Fibroblast of skin of back (primary cell): Measurements from ENCODE around the gene LIPN. TPM values are rescaled to one million over a fixed set of nuclear protein-coding genes. Genes with fewer than 3 reads are reported as not detected.
A peak's percentile ranks its signal among the peaks of the same experiment; 100 is the strongest.
"Not testable (repeated sequence)": the region's sequence is repeated elsewhere in the genome, so short reads cannot be mapped to it uniquely, and the experiment has no call there.

ENCODE experiments used
- DNase-seq: peaks from one replicate; pipeline ENCODE4 v3.0.0-alpha.2; 2013
- polyA plus RNA-seq, 2 experiments: library from polyadenylated mRNA; unstranded; fragments of 120-200 nt; gene quantifications; one replicate each; pipeline ENCODE4 v1.2.1, GENCODE V29; 2013; ENCODE audit not compliant: insufficient read length in 2 of 2

The LIPN gene, protein sequence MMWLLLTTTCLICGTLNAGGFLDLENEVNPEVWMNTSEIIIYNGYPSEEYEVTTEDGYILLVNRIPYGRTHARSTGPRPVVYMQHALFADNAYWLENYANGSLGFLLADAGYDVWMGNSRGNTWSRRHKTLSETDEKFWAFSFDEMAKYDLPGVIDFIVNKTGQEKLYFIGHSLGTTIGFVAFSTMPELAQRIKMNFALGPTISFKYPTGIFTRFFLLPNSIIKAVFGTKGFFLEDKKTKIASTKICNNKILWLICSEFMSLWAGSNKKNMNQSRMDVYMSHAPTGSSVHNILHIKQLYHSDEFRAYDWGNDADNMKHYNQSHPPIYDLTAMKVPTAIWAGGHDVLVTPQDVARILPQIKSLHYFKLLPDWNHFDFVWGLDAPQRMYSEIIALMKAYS
- not detected for polyA plus RNA-seq (2013, experiment 1 of 2; ENCODE audit: insufficient read length)
- not detected for polyA plus RNA-seq (2013, experiment 2 of 2; ENCODE audit: insufficient read length)

DNA sequence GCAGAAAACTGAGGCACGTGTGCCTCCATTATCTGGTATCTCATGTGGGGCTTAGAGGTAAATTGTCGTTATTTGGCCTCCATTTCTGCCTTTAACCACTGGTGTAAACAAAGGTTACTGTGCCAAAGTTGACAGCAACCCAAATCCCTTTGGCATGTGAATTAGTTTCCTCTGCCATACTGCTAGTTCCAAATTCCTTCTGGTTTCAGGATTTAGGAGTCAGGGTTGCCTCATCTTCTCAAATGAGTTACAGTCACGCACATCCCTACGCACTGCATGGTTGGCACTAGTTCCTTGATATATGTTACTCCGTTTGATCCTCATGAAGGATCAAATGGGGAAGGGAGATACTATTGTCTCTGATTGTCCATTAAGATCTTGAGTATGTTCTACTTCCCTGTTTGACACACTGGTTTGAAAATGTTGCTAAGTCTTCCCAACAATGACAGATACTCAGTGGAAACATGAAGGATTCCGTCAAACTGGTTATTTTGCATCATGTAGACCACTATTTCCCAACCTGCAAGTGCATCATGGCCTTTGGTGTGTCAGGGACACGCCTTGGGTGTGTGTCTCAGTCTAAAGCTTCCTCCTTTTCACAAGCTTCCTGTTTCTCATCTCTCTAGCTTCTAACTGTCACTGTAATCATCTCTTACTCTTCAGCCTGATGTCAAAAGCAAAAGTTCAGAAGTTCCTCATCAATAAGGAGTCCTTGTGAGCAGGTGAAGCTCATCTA lies at the start of gene LIPN:
Gene LIPN (plus strand): TSS at position 655 of the 736 bp plus-strand sequence. CDS start 1,386 bp downstream, outside the sequence.
- DNase-seq = no peak

DNA sequence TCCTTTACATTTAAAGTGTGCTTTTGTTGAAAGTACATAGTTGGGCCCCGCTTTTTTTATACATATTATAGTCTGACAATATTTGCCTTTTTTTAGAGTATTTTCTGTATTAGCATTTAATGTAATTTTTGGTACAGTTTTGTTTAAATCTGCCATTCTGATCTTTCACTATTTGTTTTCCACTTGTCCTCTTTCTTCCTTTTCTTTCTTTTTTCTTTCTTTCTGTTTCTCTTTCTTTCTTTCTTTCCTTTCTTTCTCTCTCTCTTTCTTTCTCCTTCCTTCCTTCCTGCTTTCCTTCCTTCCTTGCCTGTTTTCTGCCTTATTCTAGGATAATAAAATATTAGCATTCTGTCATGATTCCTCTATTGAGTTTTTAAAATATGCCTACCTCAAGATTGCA lies 44.3 kb upstream of the LIPN start:
- no peak for DNase-seq

DNA sequence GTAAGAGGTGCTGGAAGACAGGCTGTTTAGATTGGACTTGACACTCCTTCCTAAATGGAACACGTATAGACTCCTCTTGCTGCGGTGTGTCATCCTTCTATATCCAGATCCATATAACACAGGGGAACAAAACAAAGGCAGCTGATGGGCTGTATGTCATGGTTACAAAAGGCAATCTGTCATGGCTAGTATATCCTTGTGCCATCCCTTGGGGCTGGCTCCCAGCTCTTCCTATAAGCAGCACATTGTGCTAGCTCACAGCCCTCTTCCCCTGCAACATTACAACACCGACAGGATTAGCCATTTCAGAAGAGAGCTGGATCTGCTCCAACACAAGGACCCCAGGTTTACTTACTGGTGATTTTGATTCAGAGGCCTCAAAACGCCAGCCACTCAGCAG lies 38.4 kb upstream of the LIPN start:
- no peak for DNase-seq

DNA sequence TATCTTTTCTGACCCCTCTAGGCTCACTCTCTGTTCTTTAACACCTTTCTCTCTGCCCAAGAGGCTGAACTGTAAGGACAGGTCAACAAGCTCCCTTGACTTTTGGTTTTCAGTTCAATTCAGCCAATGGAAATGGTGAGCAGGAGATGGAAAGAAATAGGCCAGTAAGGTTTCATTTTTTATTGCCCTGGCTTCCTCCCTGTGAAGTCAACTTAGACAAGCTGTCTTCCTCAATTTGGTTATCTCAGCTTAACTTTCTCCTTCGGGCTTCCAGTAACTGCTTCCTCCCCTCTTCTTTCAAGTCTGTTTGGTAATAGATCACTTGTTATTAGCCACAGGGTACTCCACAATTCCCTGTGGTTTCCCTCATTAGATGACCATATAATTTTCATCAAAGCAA lies 34.0 kb upstream of the LIPN start:
- DNase-seq = no peak

DNA sequence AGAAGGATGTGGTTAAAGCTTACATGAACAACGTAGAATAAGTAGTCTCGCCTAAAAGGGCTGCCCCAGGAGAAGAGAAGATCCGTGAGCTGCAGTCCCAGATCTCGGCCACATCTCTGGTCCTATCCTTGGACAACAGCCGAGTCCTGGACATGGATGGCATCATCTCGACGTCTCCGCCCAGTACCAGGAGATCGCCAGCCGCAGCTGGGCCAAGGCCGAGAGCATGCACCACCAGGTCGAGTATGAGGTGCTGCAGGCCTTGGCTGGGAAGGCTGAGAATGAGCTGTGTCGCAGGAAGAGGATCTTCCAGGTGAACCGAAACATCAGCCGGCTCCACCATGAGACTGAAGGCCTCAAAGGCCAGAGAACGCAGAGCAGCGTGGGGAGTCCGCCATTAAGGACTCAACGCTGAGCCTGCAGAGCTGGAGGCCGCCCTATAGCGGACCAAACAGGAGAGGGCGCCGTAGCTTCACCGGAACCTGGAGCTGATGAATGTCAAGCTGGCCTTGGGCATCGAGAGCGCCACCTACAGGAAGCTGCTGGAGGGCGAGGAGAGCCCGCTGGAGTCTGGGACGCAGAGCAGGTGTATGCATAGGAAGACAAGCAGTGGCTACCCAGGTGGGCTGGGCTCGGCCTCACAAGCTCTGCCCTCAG lies 31.6 kb upstream of the LIPN start:
- no peak for DNase-seq

DNA sequence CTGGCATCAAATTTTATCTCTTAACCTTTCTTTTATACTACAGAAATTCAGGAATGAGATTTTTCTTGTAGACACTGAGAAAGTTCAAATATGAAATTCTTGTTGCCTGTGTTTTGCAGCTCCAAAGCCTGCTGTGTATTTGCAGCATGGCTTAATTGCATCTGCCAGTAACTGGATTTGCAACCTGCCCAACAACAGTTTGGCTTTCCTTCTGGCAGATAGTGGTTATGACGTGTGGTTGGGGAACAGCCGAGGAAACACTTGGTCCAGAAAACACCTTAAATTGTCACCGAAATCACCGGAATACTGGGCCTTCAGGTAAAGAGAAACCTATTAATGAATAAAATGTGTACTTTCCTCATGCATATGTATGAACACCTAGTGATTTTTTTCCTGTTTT lies 29.0 kb upstream of the LIPN start:
- no peak for DNase-seq

DNA sequence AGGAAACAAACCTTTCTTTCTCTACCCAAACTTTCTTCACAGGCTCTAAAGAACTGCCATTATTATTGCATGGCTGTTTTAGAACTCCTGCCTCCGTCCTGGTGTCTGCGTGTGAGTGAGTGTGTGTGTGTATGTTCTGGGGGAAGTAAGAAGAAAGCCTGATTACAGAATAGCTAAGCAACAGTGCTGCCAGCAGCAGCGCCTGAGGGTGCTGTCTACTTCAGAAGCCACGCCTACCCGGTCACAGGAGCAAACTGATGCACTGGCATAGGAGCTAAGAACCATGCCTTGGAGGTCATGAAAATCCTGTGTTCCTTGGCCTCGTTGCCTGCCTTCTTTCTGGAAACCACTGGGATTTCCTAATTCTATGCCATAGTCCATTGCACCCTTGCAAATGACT lies 28.5 kb upstream of the LIPN start:
- DNase-seq = no peak

DNA sequence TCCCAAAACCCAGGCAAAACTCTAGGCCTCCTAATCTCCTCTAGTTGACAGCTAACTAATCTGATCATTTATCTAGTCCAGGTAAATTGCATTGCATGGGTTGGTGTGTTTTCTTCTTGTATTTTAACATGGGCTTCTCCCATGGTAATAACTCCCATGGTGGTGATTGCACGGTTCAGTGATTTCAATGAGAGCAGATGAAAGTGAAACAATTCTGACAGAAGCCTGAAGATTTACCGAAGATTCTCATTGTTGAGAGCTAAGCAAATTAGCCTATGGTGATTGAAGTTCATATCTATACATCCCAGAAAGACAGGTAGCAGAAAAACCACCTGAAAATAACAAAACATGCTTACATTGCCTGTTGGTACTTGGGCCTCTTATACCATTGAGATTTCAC lies 26.6 kb upstream of the LIPN start:
- DNase-seq = no peak

DNA sequence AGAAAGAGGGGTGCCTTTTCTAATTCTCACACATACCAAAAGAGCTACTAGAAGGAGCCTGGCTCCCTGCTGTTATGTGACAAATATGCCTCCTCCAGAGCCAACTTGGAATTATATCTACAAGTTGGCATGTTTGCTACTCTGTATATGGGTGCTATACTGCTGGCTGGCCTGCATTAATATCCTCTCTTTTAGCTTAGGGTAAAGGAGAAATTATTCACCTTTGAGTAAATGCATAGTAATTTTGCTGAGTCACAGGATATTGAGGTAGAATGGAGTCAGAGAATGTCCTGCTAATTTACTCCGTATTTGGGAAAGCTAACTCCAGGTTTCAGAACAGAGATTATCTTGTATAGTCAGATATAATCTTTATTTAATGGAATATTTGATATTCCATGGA lies 24.2 kb upstream of the LIPN start:
- DNase-seq = peak; percentile 25

DNA sequence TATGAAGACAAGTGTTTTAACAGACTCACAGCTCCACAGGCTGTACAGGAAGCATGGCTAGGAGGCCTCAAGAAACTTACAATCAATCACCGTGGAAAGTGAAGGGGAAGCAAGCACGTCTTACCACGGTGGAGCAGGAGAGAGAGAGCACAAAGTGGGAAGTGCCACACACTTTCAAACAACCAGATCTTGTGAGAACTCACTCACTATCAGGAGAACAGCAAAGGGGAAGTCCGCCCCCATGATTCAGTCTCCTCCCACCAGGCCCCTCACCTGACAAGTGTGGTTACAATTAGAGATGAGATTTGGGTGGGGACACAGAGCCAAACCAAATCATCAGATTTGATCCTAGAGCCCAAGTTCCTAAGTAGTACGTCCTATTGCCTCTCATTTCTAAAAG lies 17.9 kb upstream of the LIPN start:
- not testable (repeated sequence) for DNase-seq

DNA sequence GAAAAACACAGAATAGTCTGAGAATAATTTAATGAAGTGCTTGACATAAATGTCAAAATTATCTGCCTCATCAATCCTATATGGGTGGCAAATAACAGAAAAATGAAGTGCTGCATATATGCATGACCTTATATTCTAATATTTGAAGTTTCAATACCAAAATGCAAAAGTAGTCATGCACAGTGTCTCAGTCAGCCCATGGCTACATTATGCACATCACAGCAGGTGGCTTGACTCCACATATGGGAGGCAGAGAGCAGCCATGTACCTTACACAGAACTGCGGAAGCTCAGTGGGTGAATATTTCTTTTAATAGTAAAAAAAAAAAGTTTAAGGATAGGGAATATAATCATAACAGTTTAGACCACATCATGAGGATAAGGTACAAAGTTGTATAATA lies 17.4 kb upstream of the LIPN start:
- DNase-seq = no peak

DNA sequence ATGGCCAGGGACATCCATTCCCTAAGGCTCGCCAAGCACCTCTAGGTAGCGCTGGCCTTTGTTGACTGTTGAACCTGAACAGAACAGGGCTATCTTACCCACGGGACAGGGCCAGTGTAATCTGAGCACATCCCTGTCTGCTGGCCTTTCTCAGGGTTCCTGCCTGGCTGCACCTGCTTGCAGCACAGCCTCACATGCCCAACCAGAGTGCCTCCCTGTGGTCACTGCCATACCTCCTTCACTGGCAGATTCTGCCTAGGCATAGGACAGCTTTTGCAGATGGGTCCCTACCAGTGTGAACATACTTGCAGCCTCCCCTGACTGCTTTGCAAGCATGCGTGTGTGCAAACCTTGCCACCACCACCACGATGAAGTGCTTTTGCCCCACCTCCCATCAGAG lies 15.8 kb upstream of the LIPN start:
- no peak for DNase-seq

DNA sequence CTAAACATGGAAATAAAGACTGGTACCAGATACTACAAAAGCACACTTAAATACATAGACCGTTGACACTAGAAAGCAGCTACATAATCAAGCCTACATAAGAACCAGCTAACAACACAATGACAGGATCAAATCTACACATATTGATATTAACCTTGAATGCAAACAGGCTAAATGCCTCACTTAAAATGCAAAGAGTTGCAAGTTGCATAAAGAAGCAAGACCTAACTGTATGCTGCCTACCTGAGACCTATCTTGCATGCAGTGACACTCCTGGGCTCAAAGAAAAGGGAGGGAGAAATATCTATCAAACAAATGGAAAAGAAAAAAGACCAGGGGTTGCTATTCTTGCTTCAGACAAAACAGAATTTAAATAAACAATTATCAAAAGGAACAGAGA lies 14.2 kb upstream of the LIPN start:
- DNase-seq = no peak

DNA sequence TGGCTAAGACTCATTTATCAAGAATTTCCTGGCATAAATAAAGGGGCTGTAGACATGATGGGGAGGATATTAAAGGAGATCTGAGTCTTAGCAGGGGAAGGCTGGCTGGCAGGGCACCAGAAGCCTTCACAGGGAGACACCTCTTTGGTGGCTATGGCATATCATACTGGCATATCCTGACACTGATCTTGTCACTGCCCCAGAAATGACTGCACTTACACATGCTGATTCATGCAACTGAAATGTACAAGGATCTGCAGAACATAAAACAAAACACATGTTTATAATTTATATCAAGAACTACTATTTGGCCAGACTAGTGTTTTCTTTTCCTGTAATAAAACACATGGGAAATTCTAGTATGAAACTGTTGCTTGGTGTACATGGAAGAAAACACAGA lies 5.5 kb upstream of the LIPN start:
- peak; percentile 84 for DNase-seq

DNA sequence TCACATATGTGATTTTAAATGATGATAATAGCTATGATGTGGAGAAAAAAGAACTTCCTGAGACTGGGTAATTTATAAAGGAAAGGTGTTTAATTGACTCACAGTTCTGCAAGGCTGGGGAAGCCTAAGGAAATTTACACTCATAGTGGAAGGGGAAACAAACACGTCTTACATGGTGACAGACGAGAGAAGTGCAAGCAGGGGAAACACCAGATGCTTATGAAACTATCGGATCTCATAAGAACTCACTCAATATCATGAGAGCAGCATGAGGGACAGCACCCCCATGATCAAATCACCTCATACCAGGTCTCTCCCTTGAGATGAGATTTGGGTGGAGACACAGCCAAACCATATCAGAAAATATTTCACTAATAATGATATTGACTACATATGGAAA lies 4.1 kb upstream of the LIPN start:
- DNase-seq = no peak

DNA sequence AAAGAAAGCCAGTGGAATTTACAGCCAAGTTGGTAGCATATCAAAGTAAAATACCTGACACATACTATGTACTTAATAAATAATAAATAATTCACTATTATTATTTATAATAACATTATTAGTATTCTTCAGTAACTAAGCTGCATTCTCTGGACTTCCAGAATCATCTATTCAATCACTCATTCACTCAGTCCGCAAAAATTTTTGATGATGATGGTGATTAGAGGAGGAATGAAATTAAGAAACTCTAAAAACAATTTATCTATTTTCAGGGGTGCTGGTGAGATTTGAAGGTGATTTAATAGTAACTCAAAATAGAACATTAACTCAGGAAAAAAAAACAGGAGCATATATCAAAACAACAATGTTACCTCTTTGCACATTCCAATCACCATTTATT lies 3.2 kb upstream of the LIPN start:
- DNase-seq = no peak

DNA sequence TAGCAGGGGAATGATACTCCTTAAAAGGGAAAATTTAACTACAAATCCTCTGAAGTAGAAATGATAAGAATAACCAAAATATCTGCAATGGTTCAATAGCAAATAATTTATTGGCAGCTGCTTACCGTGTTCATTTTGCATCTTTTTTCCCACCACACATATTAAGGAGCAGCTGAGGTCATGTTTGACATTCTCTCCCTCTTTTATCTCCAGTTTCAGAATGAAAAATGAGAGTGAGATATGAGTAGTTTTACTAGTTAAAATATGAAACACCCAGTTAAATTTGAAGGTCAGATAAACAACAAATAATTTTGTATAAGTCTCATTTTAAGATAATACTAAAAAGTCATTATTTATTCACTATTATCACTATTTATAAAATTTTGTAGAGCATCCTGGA lies 3.1 kb downstream of the LIPN start:
- DNase-seq = no peak

DNA sequence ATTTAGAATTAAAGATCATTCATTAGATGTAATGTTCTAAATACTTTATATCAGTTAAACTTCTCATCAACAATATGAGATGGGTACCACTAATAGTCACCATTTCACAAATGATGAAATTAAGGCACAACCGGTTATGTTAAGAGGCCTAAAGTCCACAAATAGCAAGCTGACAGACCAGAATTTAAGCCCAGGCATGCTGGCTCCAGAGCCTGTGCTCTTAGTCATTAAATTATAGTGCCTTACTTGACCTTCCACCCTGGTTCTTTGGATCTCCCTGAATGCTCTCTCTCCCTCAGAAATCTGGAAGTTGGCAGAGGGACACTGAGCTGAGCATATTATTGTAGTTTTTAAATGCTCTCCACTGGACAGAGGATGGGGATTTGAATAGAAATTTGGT lies 3.6 kb downstream of the LIPN start:
- no peak for DNase-seq

DNA sequence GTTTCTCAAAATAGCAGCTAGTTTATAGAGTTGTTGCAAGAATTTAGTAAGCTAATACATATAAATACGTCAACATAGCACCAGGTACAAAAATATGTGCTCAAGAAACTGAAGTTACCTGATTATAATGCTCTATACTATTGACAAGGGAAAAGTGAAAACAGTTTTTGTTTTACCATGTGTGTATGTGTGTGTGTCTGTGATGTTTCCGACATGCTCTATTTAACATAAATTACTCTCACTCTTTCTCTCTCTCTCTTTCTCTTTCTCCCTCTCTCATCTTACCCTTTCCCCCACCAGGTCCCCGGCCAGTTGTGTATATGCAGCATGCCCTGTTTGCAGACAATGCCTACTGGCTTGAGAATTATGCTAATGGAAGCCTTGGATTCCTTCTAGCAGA lies 4.3 kb downstream of the LIPN start:
- DNase-seq = no peak

DNA sequence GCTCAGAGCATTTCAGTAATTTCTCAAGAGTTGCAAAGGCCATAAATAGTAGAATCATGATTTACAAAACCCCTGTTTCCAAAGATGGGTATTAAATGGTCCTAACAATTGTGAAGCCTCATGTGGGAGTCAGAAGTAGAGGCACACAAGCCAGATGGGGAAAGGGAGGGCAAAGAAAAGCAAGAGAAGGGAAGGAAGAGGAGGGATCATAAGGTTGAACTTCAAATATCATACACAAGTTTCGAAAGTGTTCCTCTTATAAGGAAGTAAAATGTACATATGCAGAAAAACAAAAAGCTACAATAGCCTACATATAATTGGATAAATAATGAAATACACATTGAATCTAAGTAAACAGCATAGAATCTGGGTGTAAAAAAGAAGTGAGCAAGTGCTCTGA lies 6.0 kb downstream of the LIPN start:
- DNase-seq = no peak

DNA sequence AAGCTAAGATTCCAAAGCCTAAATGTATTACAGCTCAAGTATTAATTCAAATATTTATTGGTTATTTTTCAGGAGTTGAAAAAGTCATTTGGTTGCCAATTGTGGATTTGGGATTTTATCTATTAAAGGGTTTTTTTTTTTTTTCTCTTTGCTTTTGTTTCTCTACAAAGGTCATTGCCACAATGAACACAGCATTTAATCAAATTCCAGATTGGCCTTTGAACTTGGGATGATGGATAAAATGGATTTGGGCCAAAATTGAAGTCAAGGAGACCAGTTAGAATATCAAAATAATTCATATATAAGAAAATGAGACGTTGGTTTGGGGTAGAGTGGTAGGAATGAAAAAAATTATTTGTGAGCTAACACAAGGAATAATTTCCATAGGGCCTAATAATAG lies 9.6 kb downstream of the LIPN start:
- no peak for DNase-seq

DNA sequence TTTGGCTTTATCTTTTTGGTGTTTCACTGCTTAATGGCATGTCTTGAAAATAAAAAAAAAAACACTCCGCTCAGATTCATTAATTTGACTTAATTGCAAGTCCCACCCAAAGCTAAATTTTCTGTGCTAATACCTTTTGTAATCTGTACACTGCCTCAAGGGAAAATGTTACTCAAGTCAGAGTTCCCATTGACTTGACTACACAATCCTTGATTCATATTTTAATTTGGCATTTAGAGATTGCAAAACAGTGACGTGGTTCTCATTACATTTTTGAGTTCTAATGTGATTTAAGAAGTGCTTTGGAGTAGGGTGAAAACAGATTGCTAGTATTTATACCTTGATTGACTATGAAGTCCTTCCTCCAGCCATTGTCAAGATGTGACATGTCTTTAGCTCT lies 21.4 kb downstream of the LIPN start:
- no peak for DNase-seq

DNA sequence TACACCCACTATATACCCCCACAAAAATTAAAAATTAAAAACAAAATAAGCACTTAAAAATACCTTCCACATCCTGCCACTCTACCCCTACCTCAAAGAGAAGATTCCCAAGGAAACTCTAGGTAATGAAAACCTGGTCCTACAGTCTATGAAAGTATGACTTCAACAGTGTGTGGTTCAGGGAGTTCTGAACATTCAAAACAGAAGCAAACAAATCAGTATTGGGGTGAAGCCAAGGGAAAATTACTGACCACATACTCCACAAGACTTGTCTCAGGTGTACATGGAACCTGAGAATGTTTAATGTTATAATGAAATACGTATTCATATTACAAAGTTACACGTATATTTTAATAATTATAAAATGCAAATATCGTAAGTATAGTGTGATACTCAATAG lies 22.4 kb downstream of the LIPN start:
- DNase-seq = no peak

DNA sequence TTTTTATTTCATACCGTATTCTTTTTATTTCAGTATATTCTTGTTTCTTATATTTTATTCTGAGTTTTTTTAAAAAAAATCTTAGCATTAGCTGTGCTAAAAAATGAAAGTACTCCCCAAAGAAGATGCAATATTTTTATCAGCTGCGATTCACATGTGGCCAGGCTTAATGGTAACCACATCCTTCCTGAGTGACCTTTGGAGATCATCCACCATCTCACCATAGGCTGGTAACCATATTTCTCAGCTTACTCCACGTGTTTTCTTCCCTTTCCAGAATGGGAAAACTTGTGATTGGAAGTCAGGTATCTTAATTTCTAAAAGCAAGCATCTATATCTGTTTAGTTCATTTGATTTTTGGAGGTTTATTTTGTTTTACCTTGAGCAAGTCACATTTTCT lies 23.9 kb downstream of the LIPN start:
- DNase-seq = no peak
